NCI-H1417 treated with DMSO at 0.1 percent for 48 hours (cell line): ENCODE results near the gene AVPI1.
"Not testable (repeated sequence)": the region's sequence is repeated elsewhere in the genome, so short reads cannot be mapped to it uniquely, and the experiment has no call there.

Experiments
- DNase-seq: peaks from one replicate; lab custom pipeline; 2025; lab: John Stamatoyannopoulos, UW

The AVPI1 gene

GRCh38 chr10:97711640-97712572 is 24.9 kb upstream of the AVPI1 start:
- no peak for DNase-seq

GRCh38 chr10:97708976-97709946 is 22.2 kb upstream of the AVPI1 start:
- DNase-seq, result no peak

- no peak for DNase-seq
Observed at GRCh38 chr10:97708167-97708566, 21.1 kb upstream of the AVPI1 start.

GRCh38 chr10:97707134-97707861 is 20.3 kb upstream of the AVPI1 start:
- no peak for DNase-seq

GRCh38 chr10:97705006-97705670 is 18.1 kb upstream of the AVPI1 start:
- no peak for DNase-seq

GRCh38 chr10:97704341-97704740 is 17.3 kb upstream of the AVPI1 start:
- no peak for DNase-seq

- no peak for DNase-seq
Observed at GRCh38 chr10:97703398-97704067, 16.5 kb upstream of the AVPI1 start.

- DNase-seq, result peak; percentile 7
Observed at GRCh38 chr10:97701438-97702069, 14.5 kb upstream of the AVPI1 start.

- not testable (repeated sequence) for DNase-seq
Observed at GRCh38 chr10:97698072-97698655, 11.1 kb upstream of the AVPI1 start.

GRCh38 chr10:97690133-97690532 is 3.1 kb upstream of the AVPI1 start:
- DNase-seq, result no peak

GRCh38 chr10:97689559-97690020 is 2.5 kb upstream of the AVPI1 start:
- DNase-seq, result no peak

GRCh38 chr10:97687785-97688781 is 1.0 kb upstream of the AVPI1 start:
- no peak for DNase-seq

GRCh38 chr10:97686301-97686961 is 610 bp downstream of the AVPI1 start:
- no peak for DNase-seq

GRCh38 chr10:97685395-97685958 is 1.6 kb downstream of the AVPI1 start:
- no peak for DNase-seq

- no peak for DNase-seq
Observed at GRCh38 chr10:97684866-97685394, 2.1 kb downstream of the AVPI1 start.

GRCh38 chr10:97684368-97684713 is 2.7 kb downstream of the AVPI1 start:
- not testable (repeated sequence) for DNase-seq

GRCh38 chr10:97683556-97684367 is 3.3 kb downstream of the AVPI1 start:
- no peak for DNase-seq
